SK-N-SH (cell line): ENCODE measurements around the gene SERPINA9. TPM values are rescaled to one million over a fixed set of nuclear protein-coding genes. Genes with fewer than 3 reads are reported as not detected.

Experiments
- CTCF ChIA-PET: fragments of 300-600, 350-600 bp; formaldehyde crosslinking; extraction: SDS; loops from one replicate; lab custom pipeline; 2021; lab: Yijun Ruan, JAX
- POLR2A ChIA-PET: fragments of 350-600 bp; sonication (Branson Sonifier 250); formaldehyde crosslinking; extraction: SDS; loops from one replicate; lab custom pipeline; 2020; ENCODE audit warnings: antibody characterized with exemption, inconsistent platforms; lab: Yijun Ruan, JAX
- DNase-seq: peaks from one replicate; pipeline ENCODE4 v3.0.0; 2012
- H2AFZ ChIP-seq: fragments of 200-600 bp; sonication (generic); 2 replicates; pipeline ENCODE4 v1.8.1; 2016; ENCODE audit warnings: antibody characterized with exemption, mild to moderate bottlenecking, low read depth
- H3F3A ChIP-seq: fragments of 200-600 bp; sonication (generic); replicated peaks from 2 replicates; pipeline ENCODE3; 2016; ENCODE audit warnings: antibody characterized with exemption, mild to moderate bottlenecking; ENCODE audit not compliant: insufficient read depth
- H3K27ac ChIP-seq, 2 experiments: fragments of 200-500 bp in 1 of 2; fragments of 200-600 bp in 1 of 2; sonication (Bioruptor generic) in 1 of 2; sonication (generic), shearing (Covaris generic) in 1 of 2; 2 replicates each; pipeline versions ENCODE4 v1.5.1 to v1.6.1; 2014 to 2016; ENCODE audit warnings: low read depth in 2 of 2, inconsistent platforms in 1 of 2, low read length in 1 of 2, mild to moderate bottlenecking in 1 of 2, mixed read lengths in 1 of 2
- H3K27me3 ChIP-seq: fragments of 200-600 bp; sonication (generic), shearing (Covaris generic); 2 replicates; pipeline ENCODE4 v1.6.1; 2016; ENCODE audit warnings: mixed run types; ENCODE audit not compliant: insufficient read depth
- H3K36me3 ChIP-seq, 2 experiments: fragments of 200-500 bp in 1 of 2; fragments of 200-600 bp in 1 of 2; sonication (Bioruptor generic) in 1 of 2; sonication (generic) in 1 of 2; replicated peaks in 1 of 2; 2 replicates each; pipeline versions ENCODE3 to v1.5.1; 2014 to 2016; ENCODE audit warnings: low read length in 1 of 2, mild to moderate bottlenecking in 1 of 2; ENCODE audit not compliant: insufficient read depth in 2 of 2, control insufficient read depth in 1 of 2
- H3K4me1 ChIP-seq, 2 experiments: fragments of 200-500 bp in 1 of 2; fragments of 200-600 bp in 1 of 2; sonication (Bioruptor generic) in 1 of 2; sonication (generic), shearing (Covaris generic) in 1 of 2; 2 replicates each; pipeline versions ENCODE4 v1.5.1 to v1.6.1; 2014 to 2016; ENCODE audit warnings: low read depth in 1 of 2, low read length in 1 of 2, mixed run types in 1 of 2; ENCODE audit not compliant: insufficient read depth in 2 of 2, control insufficient read depth in 1 of 2
- H3K4me2 ChIP-seq: fragments of 200-600 bp; sonication (generic), shearing (Covaris generic); 2 replicates; pipeline ENCODE4 v1.6.1; 2017; ENCODE audit warnings: mixed run types
- H3K4me3 ChIP-seq, 2 experiments: fragments of 200-500 bp in 1 of 2; fragments of 200-600 bp in 1 of 2; sonication (Bioruptor generic) in 1 of 2; sonication (generic), shearing (Covaris generic) in 1 of 2; 2 replicates each; pipeline versions ENCODE4 v1.5.1 to v1.8.1; 2014 to 2016; ENCODE audit warnings: low read depth in 2 of 2, inconsistent platforms in 1 of 2, low read length in 1 of 2, mild to moderate bottlenecking in 1 of 2, mixed read lengths in 1 of 2, moderate library complexity in 1 of 2
- H3K79me2 ChIP-seq: fragments of 200-600 bp; sonication (generic); 2 replicates; pipeline ENCODE4 v1.8.1; 2017; ENCODE audit warnings: mild to moderate bottlenecking; ENCODE audit not compliant: insufficient read depth
- H3K9ac ChIP-seq: fragments of 200-600 bp; sonication (generic); 2 replicates; pipeline ENCODE4 v1.6.1; 2017; ENCODE audit warnings: mixed run types
- H3K9me2 ChIP-seq: fragments of 200-600 bp; sonication (generic); 2 replicates; pipeline ENCODE4 v1.6.1; 2017; ENCODE audit warnings: mixed run types
- H3K9me3 ChIP-seq: fragments of 200-600 bp; sonication (generic); 2 replicates; pipeline ENCODE4 v1.6.1; 2017; ENCODE audit warnings: mixed run types, mild to moderate bottlenecking, moderate library complexity
- H4K20me1 ChIP-seq: fragments of 200-600 bp; sonication (generic); 2 replicates; pipeline ENCODE4 v1.6.1; 2017; ENCODE audit warnings: mild to moderate bottlenecking, mixed run types; ENCODE audit not compliant: insufficient read depth
- CHD2 ChIP-seq: fragments of 150-350 bp; IDR thresholded peaks from 2 replicates; pipeline ENCODE4 v1.6.1; 2018; ENCODE audit warnings: low read length; ENCODE audit not compliant: partially characterized antibody
- EP300 ChIP-seq, 2 experiments: IDR thresholded peaks; 2 replicates each; pipeline versions ENCODE4 v1.4.0 to v1.6.1; 2012; ENCODE audit warnings: borderline replicate concordance in 1 of 2, low read depth in 1 of 2, low read length in 1 of 2
- FOSL2 ChIP-seq: IDR thresholded peaks from 2 replicates; pipeline ENCODE4 v1.4.0; 2012; ENCODE audit warnings: low read depth, mild to moderate bottlenecking, moderate library complexity, borderline replicate concordance
- FOXM1 ChIP-seq: IDR thresholded peaks from 2 replicates; pipeline ENCODE4 v1.4.0; 2012; ENCODE audit warnings: low read depth, mild to moderate bottlenecking
- GABPA ChIP-seq: IDR thresholded peaks from 2 replicates; pipeline ENCODE4 v1.4.0; 2012; ENCODE audit warnings: low read depth, mild to moderate bottlenecking
- MEF2A ChIP-seq: IDR thresholded peaks from 2 replicates; pipeline ENCODE4 v1.4.0; 2012; ENCODE audit warnings: low read depth, borderline replicate concordance
- MXI1 ChIP-seq: IDR thresholded peaks from 2 replicates; pipeline ENCODE4 v1.6.1; 2012; ENCODE audit warnings: mild to moderate bottlenecking, low read depth, low read length, improper control_type of control experiment
- NFIC ChIP-seq: IDR thresholded peaks from 2 replicates; pipeline ENCODE4 v1.4.0; 2012; ENCODE audit warnings: borderline replicate concordance
- RFX5 ChIP-seq: IDR thresholded peaks from 2 replicates; pipeline ENCODE4 v1.6.1; 2012; ENCODE audit warnings: mild to moderate bottlenecking, improper control_type of control experiment, low read length
- SMC3 ChIP-seq: IDR thresholded peaks from 2 replicates; pipeline ENCODE4 v1.6.1; 2012; ENCODE audit warnings: low read depth, low read length, improper control_type of control experiment
- WGBS: methylation state at CpG from one replicate; pipeline ENCODE4 v1.1.6; 2017; ENCODE audit warnings: low lambda C conversion rate; 5-methylcytosine and 5-hydroxymethylcytosine counted together
- polyA plus RNA-seq, 3 experiments: library from polyadenylated mRNA; depleted of rRNA; stranded (reverse); fragments of >200 nt; gene quantifications; 2 replicates each; pipeline ENCODE4 v1.2.3, GENCODE V29; 2012
- TF ChIP-seq, protein P1 (sequence below): fragments of 150-350 bp; IDR thresholded peaks from 2 replicates; pipeline ENCODE4 v1.6.1; 2017; ENCODE audit warnings: antibody characterized with exemption, low read length, low read depth, borderline replicate concordance
- TF ChIP-seq, protein P2 (sequence below): fragments of 200-600 bp; sonication (generic); IDR thresholded peaks from 2 replicates; pipeline ENCODE4 v1.6.1; 2017; ENCODE audit warnings: antibody characterized with exemption, mild to moderate bottlenecking, moderate library complexity

The SERPINA9 gene
- polyA plus RNA-seq, 1 of the 3 experiments (the other 2 are of a cell fraction): not detected

DNA sequence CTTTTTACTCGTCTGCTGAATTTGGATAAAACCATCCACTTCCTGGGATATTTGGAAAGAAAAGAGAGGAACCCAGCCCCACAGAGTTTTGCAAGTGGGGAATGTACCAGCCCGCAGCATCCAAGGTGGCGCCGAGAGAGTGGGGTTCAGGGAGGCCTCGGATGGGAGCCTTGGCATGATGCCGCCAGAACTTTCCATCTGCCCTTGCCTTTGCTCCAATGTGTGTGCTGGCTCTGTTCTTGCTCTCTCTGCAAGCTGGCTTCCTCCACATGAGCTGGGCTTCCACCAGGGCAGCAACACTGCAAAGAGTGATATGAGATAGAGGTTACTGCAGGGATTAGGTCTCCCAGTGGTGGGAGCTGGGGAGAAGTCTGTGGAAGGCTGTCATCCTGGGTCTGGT lies 39.9 kb upstream of the SERPINA9 start:
- H3K9ac ChIP-seq: no peak overlapping the region

DNA sequence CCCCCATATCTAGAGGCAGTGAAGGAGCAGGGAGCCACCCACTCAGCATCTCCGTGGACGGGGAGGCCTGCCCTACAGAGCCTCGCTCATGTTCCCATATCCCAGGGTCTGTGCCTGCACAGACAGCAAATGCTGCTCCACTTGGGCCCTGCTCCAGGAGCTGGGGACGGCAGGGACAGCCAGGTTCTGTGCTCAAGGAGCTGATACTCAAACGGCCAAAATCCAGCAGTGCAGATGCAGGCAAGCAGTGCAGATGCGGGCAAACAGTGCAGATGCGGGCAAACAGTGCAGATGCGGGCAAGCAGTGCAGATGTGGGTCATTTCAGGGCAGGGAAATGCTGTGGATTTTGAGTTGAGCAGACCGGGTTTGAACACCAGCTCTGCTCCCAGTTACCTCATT lies 39.4 kb upstream of the SERPINA9 start:
- Histone ChIP-seq H3K4me2 (no peak overlapping the region), H3K9me3 (no peaks in the 10 kb centered on the region), H3K4me1 (no peaks in the 10 kb centered on the region), H3K36me3 (no peaks in the 10 kb centered on the region), H4K20me1 (no peaks in the 10 kb centered on the region), H2AFZ (no peak overlapping the region), H3K4me3 (no peak overlapping the region), H3F3A (no peaks in the 10 kb centered on the region), H3K79me2 (no peaks in the 10 kb centered on the region), H3K9me2 (no peaks in the 10 kb centered on the region), H3K27ac (no peak overlapping the region), H3K27me3 (peaks cover 6% of the 10 kb centered on the region; the same call in 1 of the 2 replicates)
- DNase-seq: no peak
- WGBS: 63% methylated on average over 9 of the region's 9 CpGs
- ChIA-PET POLR2A (no interaction called here), CTCF (interaction anchor here (0.6 kb wide), 1 partner anchor 249 kb away, joined by 3 read pairs; no protein-coding TSS in a partner anchor)
- TF ChIP-seq RFX5 (no peak), FOSL2 (no peak), MEF2A (no peak), CHD2 (no peak), FOXM1 (no peak)
- TF ChIP-seq, protein P1, sequence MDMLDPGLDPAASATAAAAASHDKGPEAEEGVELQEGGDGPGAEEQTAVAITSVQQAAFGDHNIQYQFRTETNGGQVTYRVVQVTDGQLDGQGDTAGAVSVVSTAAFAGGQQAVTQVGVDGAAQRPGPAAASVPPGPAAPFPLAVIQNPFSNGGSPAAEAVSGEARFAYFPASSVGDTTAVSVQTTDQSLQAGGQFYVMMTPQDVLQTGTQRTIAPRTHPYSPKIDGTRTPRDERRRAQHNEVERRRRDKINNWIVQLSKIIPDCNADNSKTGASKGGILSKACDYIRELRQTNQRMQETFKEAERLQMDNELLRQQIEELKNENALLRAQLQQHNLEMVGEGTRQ: no peak
- TF ChIP-seq, protein P2, sequence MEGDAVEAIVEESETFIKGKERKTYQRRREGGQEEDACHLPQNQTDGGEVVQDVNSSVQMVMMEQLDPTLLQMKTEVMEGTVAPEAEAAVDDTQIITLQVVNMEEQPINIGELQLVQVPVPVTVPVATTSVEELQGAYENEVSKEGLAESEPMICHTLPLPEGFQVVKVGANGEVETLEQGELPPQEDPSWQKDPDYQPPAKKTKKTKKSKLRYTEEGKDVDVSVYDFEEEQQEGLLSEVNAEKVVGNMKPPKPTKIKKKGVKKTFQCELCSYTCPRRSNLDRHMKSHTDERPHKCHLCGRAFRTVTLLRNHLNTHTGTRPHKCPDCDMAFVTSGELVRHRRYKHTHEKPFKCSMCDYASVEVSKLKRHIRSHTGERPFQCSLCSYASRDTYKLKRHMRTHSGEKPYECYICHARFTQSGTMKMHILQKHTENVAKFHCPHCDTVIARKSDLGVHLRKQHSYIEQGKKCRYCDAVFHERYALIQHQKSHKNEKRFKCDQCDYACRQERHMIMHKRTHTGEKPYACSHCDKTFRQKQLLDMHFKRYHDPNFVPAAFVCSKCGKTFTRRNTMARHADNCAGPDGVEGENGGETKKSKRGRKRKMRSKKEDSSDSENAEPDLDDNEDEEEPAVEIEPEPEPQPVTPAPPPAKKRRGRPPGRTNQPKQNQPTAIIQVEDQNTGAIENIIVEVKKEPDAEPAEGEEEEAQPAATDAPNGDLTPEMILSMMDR: no peak
- TF ChIP-seq, all 33 proteins: peak for 0
- no peak overlapping the region for H3K9ac ChIP-seq

More for the DNA sequence above, 39.9 kb upstream of the SERPINA9 start:
- Histone ChIP-seq H3K27me3 (peaks cover 6% of the 10 kb centered on the region; the same call in 1 of the 2 replicates), H3K4me1 (no peaks in the 10 kb centered on the region), H3F3A (no peaks in the 10 kb centered on the region), H3K9me2 (no peaks in the 10 kb centered on the region), H3K4me3 (no peak overlapping the region), H3K9me3 (no peaks in the 10 kb centered on the region), H4K20me1 (no peaks in the 10 kb centered on the region), H2AFZ (no peak overlapping the region), H3K36me3 (no peaks in the 10 kb centered on the region), H3K4me2 (no peak overlapping the region), H3K27ac (no peak overlapping the region), H3K79me2 (no peaks in the 10 kb centered on the region)
- DNase-seq: no peak
- POLR2A ChIA-PET: no interaction called here
- TF ChIP-seq MXI1: no peak
- no peak for TF ChIP-seq NFIC
- no peak for TF ChIP-seq FOSL2
- no peak for TF ChIP-seq SMC3
- TF ChIP-seq, protein P2: no peak
- no peak for TF ChIP-seq EP300 (IDR thresholded peaks at IDR 0.05; ENCODE audit: borderline replicate concordance in 1 of 2, low read depth in 1 of 2, low read length in 1 of 2)
- no peak for TF ChIP-seq GABPA
- CTCF ChIA-PET: interaction anchor here (0.6 to 0.8 kb wide), 2 partner anchors 28 to 249 kb away, joined by 3 read pairs; no protein-coding TSS in a partner anchor
- WGBS: 69% methylated on average over 6 of the region's 6 CpGs
